Measurements from ENCODE around the gene GNAI3. TPM values are rescaled to one million over a fixed set of nuclear protein-coding genes. Genes with fewer than 3 reads are reported as not detected.

The GNAI3 gene
- 1 to 10 TPM; 5.9 to 7.2 (median 6.6) TPM for total RNA-seq

- peak; percentile 98 for DNase-seq (ENCODE audit: extremely low spot score)
- whole genome bisulfite sequencing: under 1% methylated on average over 55 of the region's 68 CpGs
- H3K4me3 ChIP-seq: peak within 1 kb of the TSS; percentile 86 to 96 (median 92)
- H3K36me3 ChIP-seq: no peaks in the 10 kb centered on the region
- H3K9me3 ChIP-seq: no peaks in the 10 kb centered on the region
- intact Hi-C loops (cut with DNase I): loop anchor here (2.0 to 10.0 kb wide), 2 partner anchors 72 to 436 kb away; partner anchors contain the start of gene AHCYL1
- peak within 1 kb of the TSS; percentile 94 to 96 (median 96) for H3K27ac ChIP-seq (replicated peaks in 1 of 4)
- TF ChIP-seq CTCF (IDR thresholded peaks at IDR 0.05) (peak in 2 of 3 experiments; percentile 1 to 8), POLR2AphosphoS5 (IDR thresholded peaks at IDR 0.05) (peak; percentile 99), EP300 (IDR thresholded peaks at IDR 0.05) (no peak), POLR2A (IDR thresholded peaks at IDR 0.05; ENCODE audit: low read depth) (peak; percentile 90)
- peaks cover 21 to 59% (median 56%) of the 10 kb centered on the region in 4 donors for H3K4me1 ChIP-seq
- no peaks in the 10 kb centered on the region for H3K27me3 ChIP-seq
These were observed at the start of gene GNAI3 for GRCh38 chr1:109548321-109549267. Gene GNAI3 (plus strand): TSS chr1:109548615. CDS start chr1:109548721, 106 bp downstream.

DNA sequence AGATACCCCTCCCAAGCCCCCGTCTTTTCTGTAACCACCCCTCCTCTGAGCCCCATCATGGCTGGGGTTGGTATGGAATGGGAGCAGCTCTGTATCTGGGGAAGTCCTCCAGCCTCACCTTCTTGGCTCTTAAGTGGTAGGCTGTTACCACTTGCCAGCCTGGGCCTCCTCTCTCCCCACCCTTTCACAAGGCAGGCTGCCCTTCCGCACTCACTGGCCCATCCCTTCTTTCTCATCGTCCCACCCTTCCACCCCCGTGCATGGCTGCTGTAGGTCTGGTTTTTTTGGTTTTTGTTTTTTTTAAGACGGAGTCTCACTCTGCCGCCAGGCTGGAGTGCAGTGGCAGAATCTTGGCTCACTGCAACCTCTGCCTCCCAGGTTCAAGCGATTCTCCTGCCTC lies 49.3 kb upstream of the GNAI3 start:
- H3K27ac ChIP-seq (replicated peaks in 1 of 4): peak overlapping the region; percentile 51 to 81 (median 66)

DNA sequence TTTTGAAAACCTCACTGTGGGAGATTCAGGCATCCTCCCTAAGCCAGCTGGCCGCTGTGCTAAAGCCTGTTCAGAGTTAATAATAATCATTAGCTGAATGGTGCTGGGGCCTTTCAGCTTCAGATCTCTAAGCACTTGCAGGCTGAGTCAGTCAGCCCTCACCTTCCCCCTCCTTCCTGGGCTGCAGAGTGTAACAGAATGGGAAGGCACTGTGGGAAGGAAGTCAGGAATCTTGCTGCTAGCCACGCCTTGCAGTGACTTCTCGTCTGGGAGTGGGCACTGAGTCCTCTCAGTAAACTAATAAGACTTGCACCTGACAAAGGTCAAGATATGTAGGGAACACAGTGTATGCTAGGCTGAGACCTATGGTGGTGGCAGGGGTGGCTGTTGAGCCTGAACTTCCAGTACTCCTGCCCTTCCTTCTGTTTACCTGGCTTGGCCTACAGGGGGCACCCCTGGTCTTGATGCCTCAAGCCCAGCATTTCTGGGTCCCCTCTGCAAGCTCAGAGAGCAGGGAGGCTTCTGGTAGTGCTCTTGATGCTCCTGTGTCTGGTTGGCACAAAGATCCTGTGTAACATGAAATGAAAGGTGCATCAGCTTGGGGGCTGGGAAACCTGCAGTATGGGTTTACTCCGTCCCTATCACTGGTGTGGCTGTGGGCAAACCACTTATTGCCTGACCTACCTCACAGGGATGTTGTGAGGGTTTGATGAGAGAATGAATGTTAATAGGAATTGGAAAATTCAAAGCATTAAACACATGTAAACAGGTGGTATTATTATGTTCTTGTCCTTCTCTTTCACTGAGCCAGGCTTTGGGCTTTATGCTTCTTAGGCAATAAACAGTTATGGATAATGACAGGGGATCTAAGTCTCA lies 48.5 kb upstream of the GNAI3 start:
- 55% methylated on average over 4 of the region's 4 CpGs for WGBS
- Histone ChIP-seq H3K4me1 (peaks cover 13 to 81% (median 68%) of the 10 kb centered on the region in 4 donors), H3K27me3 (no peaks in the 10 kb centered on the region), H3K27ac (replicated peaks in 1 of 4) (peak overlapping the region; percentile 51 to 81 (median 66)), H3K36me3 (peaks cover 5 to 44% (median 34%) of the 10 kb centered on the region in 4 donors), H3K4me3 (no peak overlapping the region), H3K9me3 (no peaks in the 10 kb centered on the region)
- intact Hi-C loops (cut with DNase I): no loop called here
- no peak for DNase-seq (ENCODE audit: extremely low spot score)
- TF ChIP-seq CTCF (IDR thresholded peaks at IDR 0.05) (peak; percentile 22 to 47 (median 36)), EP300 (IDR thresholded peaks at IDR 0.05) (no peak)

More for the DNA sequence above, 49.3 kb upstream of the GNAI3 start:
- peaks cover 5 to 44% (median 34%) of the 10 kb centered on the region in 4 donors for H3K36me3 ChIP-seq
- H3K4me3 ChIP-seq: no peak overlapping the region
- intact Hi-C loops (cut with DNase I): no loop called here
- no peak for DNase-seq (ENCODE audit: extremely low spot score)
- WGBS: 68% methylated on average over 7 of the region's 7 CpGs
- peaks cover 18 to 85% (median 70%) of the 10 kb centered on the region in 4 donors for H3K4me1 ChIP-seq
- no peaks in the 10 kb centered on the region for H3K27me3 ChIP-seq
- H3K9me3 ChIP-seq: no peaks in the 10 kb centered on the region
- TF ChIP-seq CTCF (IDR thresholded peaks at IDR 0.05) (no peak), POLR2A (IDR thresholded peaks at IDR 0.05; ENCODE audit: low read depth) (no peak)

DNA sequence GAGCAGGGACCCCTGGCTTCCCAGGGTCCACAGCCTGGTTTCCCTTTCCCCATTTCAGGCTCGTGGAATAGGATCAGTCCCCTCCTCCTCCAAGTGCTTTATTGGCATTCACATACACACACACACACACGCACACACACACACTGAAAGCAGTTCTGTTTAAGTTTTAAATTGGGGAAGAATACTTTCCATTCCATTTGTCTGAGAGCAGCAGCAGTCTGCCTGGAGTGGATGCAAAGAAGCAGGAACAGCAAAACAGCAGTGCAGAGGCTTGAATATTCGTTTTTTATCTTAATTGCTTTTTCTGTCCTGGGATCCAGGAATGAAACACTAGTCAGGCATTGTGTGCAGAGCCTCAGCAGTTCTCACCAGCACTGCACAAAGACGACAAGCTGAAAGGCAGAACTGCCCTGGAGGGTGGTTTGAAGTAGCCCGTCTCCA lies 47.5 kb upstream of the GNAI3 start:
- peak overlapping the region; percentile 51 to 81 (median 66) for H3K27ac ChIP-seq (replicated peaks in 1 of 4)
- TF ChIP-seq EP300 (IDR thresholded peaks at IDR 0.05) (no peak), POLR2AphosphoS5 (IDR thresholded peaks at IDR 0.05) (peak in 1 of 2 donors; percentile 30), POLR2A (IDR thresholded peaks at IDR 0.05; ENCODE audit: low read depth) (no peak), CTCF (IDR thresholded peaks at IDR 0.05) (no peak)
- no peak overlapping the region for H3K4me3 ChIP-seq
- no peaks in the 10 kb centered on the region for H3K9me3 ChIP-seq
- peaks cover 8 to 73% (median 59%) of the 10 kb centered on the region in 4 donors for H3K4me1 ChIP-seq
- no peaks in the 10 kb centered on the region for H3K27me3 ChIP-seq
- H3K36me3 ChIP-seq: peaks cover 5 to 40% (median 29%) of the 10 kb centered on the region in 4 donors
- 27% methylated on average over 4 of the region's 5 CpGs for WGBS
- DNase-seq (ENCODE audit: extremely low spot score): no peak
- intact Hi-C loops (cut with DNase I): no loop called here

Measured in esophagus muscularis mucosa (tissue), 4 donors.